ENCODE data around the gene WDR89. TPM values are rescaled to one million over a fixed set of nuclear protein-coding genes. Genes with fewer than 3 reads are reported as not detected.
"Not testable (repeated sequence)": the region's sequence is repeated elsewhere in the genome, so short reads cannot be mapped to it uniquely, and the experiment has no call there.

Gene WDR89
- total RNA-seq, 2 experiments from 2014 or later, result 14.7 to 27.9 TPM

DNA sequence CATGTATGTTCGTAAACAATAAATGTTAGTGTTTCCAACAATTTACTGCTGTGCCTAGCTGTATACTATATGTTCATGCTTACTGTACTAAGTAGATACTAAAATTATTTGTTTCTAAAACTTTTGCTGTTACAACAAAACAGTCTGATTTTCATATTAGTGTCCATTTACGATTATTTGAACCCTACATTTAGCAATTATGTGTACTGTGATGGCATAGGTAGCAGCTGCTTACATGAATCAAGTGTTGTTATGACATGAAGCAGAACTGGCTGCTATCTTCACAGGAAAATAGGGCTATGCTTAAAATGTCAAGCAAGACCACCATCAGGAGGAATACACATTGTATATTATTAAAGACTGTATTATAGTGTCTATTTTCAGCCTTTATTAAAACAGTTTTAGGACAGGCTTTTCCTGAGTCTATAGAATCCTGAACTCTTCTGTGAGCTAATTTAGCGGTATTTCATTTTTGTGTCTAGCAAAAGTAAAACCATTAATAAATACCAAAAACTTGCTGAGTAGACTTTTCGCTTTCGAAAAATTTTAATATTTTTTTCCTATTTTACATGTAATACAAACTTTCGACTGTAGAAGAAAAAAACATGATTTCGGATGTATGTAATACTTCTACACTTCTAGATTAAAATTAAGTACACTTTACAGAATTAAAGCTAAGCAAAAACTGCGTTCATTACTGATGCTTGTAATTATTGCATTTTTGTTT, 1.1 kb upstream of the WDR89 start:
- Histone ChIP-seq H3K27ac (ENCODE audit: low read depth, low read length, poor library complexity, severe bottlenecking) (peak overlapping the region; percentile 89), H3K79me2 (ENCODE audit: insufficient read depth, low read depth, low read length) (peaks cover 44% of the 10 kb centered on the region), H3K9me2 (ENCODE audit: insufficient read depth, low read length) (no peaks in the 10 kb centered on the region), H3K4me3 (ENCODE audit: low read depth, low read length, poor library complexity, severe bottlenecking) (peak overlapping the region; percentile 76), H2AFZ (ENCODE audit: low read length) (peak overlapping the region; percentile 83), H3K4me2 (ENCODE audit: low read length) (peak overlapping the region; percentile 86), H4K20me1 (ENCODE audit: insufficient read depth, low read length) (no peaks in the 10 kb centered on the region), H3K36me3 (ENCODE audit: insufficient read depth, low read length) (peaks cover 21% of the 10 kb centered on the region), H3K9me3 (ENCODE audit: low read length) (no peaks in the 10 kb centered on the region), H3K4me1 (ENCODE audit: insufficient read depth, low read length, poor library complexity, severe bottlenecking) (peaks cover 30% of the 10 kb centered on the region)
- peak; percentile 19 for DNase-seq (ENCODE audit: low spot score)
- CTCF ChIA-PET (ENCODE audit: unreplicated experiment), result interaction anchor here (1.0 to 1.5 kb wide), 4 partner anchors 9 to 213 kb away, joined by 3 to 4 read pairs (median 3); no protein-coding TSS in a partner anchor
- POLR2A ChIA-PET, result interaction anchor here (0.5 to 2.8 kb wide), 24 partner anchors 9 to 750 kb away, joined by 3 to 17 read pairs (median 4); partner anchors contain the start of gene PPP2R5E
- intact Hi-C loops (cut with micrococcal nuclease; ENCODE audit: unreplicated experiment), result no loop called here
- no TSS peak for BruUV-seq (replicated peaks)
- no peak for TF ChIP-seq EZH2phosphoT487 (IDR thresholded peaks at IDR 0.05; ENCODE audit: borderline replicate concordance, low read depth, low read length)
- TF ChIP-seq, protein P1, sequence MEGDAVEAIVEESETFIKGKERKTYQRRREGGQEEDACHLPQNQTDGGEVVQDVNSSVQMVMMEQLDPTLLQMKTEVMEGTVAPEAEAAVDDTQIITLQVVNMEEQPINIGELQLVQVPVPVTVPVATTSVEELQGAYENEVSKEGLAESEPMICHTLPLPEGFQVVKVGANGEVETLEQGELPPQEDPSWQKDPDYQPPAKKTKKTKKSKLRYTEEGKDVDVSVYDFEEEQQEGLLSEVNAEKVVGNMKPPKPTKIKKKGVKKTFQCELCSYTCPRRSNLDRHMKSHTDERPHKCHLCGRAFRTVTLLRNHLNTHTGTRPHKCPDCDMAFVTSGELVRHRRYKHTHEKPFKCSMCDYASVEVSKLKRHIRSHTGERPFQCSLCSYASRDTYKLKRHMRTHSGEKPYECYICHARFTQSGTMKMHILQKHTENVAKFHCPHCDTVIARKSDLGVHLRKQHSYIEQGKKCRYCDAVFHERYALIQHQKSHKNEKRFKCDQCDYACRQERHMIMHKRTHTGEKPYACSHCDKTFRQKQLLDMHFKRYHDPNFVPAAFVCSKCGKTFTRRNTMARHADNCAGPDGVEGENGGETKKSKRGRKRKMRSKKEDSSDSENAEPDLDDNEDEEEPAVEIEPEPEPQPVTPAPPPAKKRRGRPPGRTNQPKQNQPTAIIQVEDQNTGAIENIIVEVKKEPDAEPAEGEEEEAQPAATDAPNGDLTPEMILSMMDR (conservative IDR thresholded peaks at IDR 0.05; ENCODE audit: low read length), result no peak

DNA sequence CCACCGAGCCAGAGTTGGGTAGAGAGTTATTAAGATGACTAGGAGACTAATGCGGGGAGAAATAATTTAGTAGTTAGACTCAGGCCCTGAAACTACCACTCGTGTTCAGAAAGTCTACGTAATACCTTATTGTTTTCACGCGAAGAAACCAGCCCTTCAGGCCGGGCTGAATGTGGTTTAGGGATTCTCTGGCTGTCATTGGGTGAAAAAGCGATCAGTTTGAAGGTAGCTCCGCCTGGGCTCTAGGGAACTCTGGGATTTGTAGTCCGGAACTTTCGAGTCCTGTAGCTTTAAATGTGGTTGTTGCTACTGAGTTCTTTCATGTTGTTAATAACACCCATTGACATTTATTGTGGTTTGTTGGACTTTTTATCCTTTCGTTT, 549 bp upstream of the WDR89 start:
- peaks cover 30% of the 10 kb centered on the region for H3K4me1 ChIP-seq (ENCODE audit: insufficient read depth, low read length, poor library complexity, severe bottlenecking)
- H3K9me2 ChIP-seq (ENCODE audit: insufficient read depth, low read length), result no peaks in the 10 kb centered on the region
- H3K36me3 ChIP-seq (ENCODE audit: insufficient read depth, low read length), result peaks cover 27% of the 10 kb centered on the region
- peaks cover 50% of the 10 kb centered on the region for H3K79me2 ChIP-seq (ENCODE audit: insufficient read depth, low read depth, low read length)
- POLR2A ChIA-PET, result interaction anchor here (0.5 to 2.8 kb wide), 26 partner anchors 8 to 1787 kb away, joined by 3 to 17 read pairs (median 4); partner anchors contain the start of gene PPP2R5E
- H3K4me2 ChIP-seq (ENCODE audit: low read length), result peak overlapping the region; percentile 86
- H2AFZ ChIP-seq (ENCODE audit: low read length), result peak overlapping the region; percentile 83
- intact Hi-C loops (cut with micrococcal nuclease; ENCODE audit: unreplicated experiment), result no loop called here
- TF ChIP-seq, protein P1 (conservative IDR thresholded peaks at IDR 0.05; ENCODE audit: low read length), result no peak
- TF ChIP-seq EZH2phosphoT487 (IDR thresholded peaks at IDR 0.05; ENCODE audit: borderline replicate concordance, low read depth, low read length), result no peak
- H3K4me3 ChIP-seq (ENCODE audit: low read depth, low read length, poor library complexity, severe bottlenecking), result peak overlapping the region; percentile 76
- H4K20me1 ChIP-seq (ENCODE audit: insufficient read depth, low read length), result no peaks in the 10 kb centered on the region
- peaks cover 3% of the 10 kb centered on the region; the same call in 1 of the 2 replicates for H3K9me3 ChIP-seq (ENCODE audit: low read length)
- peak overlapping the region; percentile 89 for H3K27ac ChIP-seq (ENCODE audit: low read depth, low read length, poor library complexity, severe bottlenecking)
- TSS peak; percentile 89 for BruUV-seq (replicated peaks)
- DNase-seq (ENCODE audit: low spot score), result peak; percentile 95
- CTCF ChIA-PET (ENCODE audit: unreplicated experiment), result interaction anchor here (1.0 to 1.5 kb wide), 4 partner anchors 14 to 781 kb away, joined by 3 to 4 read pairs (median 4); no protein-coding TSS in a partner anchor

DNA sequence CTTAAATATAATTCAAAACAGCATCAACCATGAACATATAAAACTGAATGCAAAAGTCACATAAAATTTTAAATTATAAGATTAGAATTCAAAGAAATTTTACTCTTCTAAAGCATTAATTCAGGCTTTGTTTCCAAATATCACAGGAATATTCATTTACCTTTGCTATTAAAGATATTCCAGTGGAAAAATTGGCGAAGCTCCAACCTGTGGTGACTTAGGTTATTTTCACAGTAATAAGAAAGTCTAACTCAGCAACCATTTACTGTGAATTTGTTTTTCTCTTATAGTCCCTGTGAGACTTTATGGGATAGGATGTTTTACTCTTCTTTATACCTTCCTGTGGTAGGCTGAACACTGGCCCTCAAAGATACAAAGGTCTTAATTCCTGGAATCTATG, 3.2 kb downstream of the WDR89 start:
- Histone ChIP-seq H3K4me2 (ENCODE audit: low read length) (peak overlapping the region; percentile 77), H3K79me2 (ENCODE audit: insufficient read depth, low read depth, low read length) (peaks cover 87% of the 10 kb centered on the region), H3K4me3 (ENCODE audit: low read depth, low read length, poor library complexity, severe bottlenecking) (peak overlapping the region; percentile 9), H3K9me2 (ENCODE audit: insufficient read depth, low read length) (no peaks in the 10 kb centered on the region), H3K27ac (ENCODE audit: low read depth, low read length, poor library complexity, severe bottlenecking) (no peak overlapping the region), H2AFZ (ENCODE audit: low read length) (no peak overlapping the region), H3K9me3 (ENCODE audit: low read length) (peaks cover 18% of the 10 kb centered on the region), H3K4me1 (ENCODE audit: insufficient read depth, low read length, poor library complexity, severe bottlenecking) (peaks cover 30% of the 10 kb centered on the region), H4K20me1 (ENCODE audit: insufficient read depth, low read length) (no peaks in the 10 kb centered on the region), H3K36me3 (ENCODE audit: insufficient read depth, low read length) (peaks cover 48% of the 10 kb centered on the region)
- BruUV-seq (replicated peaks), result no TSS peak
- DNase-seq (ENCODE audit: low spot score), result no peak
- no peak for TF ChIP-seq EZH2phosphoT487 (IDR thresholded peaks at IDR 0.05; ENCODE audit: borderline replicate concordance, low read depth, low read length)
- POLR2A ChIA-PET, result interaction anchor here (0.5 to 0.6 kb wide), 3 partner anchors 32 to 464 kb away, joined by 3 to 10 read pairs (median 5); no protein-coding TSS in a partner anchor
- intact Hi-C loops (cut with micrococcal nuclease; ENCODE audit: unreplicated experiment), result no loop called here
- CTCF ChIA-PET (ENCODE audit: unreplicated experiment), result no interaction called here

DNA sequence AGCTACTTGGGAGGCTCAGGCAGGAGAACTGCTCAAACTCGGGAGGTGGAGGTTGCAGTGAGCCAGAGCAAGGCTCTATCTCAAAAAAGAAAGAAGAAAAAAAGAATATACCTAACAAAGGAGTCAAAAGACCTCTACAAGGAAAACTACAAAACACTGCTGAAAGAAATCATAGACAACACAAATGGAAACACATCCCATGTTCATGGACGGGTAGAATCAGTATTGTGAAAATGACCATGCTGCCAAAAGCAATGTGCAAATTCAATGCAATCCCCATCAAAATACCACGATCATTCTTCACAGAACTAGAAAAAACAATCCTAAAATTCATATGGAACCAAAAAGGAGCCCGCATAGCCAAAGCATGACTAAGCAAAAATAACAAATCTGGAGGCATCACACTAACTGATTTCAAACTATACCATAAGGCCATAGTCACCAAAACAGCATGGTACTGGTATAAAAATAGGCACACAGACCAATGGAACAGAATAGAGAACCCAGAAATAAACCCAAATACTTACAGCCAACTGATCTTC, 5.5 kb downstream of the WDR89 start:
- H2AFZ ChIP-seq (ENCODE audit: low read length); H3K9me2 ChIP-seq (ENCODE audit: insufficient read depth, low read length); H4K20me1 ChIP-seq (ENCODE audit: insufficient read depth, low read length); CTCF ChIA-PET (ENCODE audit: unreplicated experiment); intact Hi-C loops (cut with micrococcal nuclease; ENCODE audit: unreplicated experiment); DNase-seq (ENCODE audit: low spot score); POLR2A ChIA-PET; H3K4me3 ChIP-seq (ENCODE audit: low read depth, low read length, poor library complexity, severe bottlenecking); H3K4me2 ChIP-seq (ENCODE audit: low read length); H3K27ac ChIP-seq (ENCODE audit: low read depth, low read length, poor library complexity, severe bottlenecking); BruUV-seq (replicated peaks): not testable (repeated sequence)
- Histone ChIP-seq H3K36me3 (ENCODE audit: insufficient read depth, low read length) (peaks cover 57% of the 10 kb centered on the region), H3K79me2 (ENCODE audit: insufficient read depth, low read depth, low read length) (peaks cover 99% of the 10 kb centered on the region), H3K4me1 (ENCODE audit: insufficient read depth, low read length, poor library complexity, severe bottlenecking) (peaks cover 22% of the 10 kb centered on the region), H3K9me3 (ENCODE audit: low read length) (peaks cover 18% of the 10 kb centered on the region)
